GM21515 (cell line): Measurements from ENCODE around the gene DHRSX.
"Not testable (repeated sequence)": the region's sequence is repeated elsewhere in the genome, so short reads cannot be mapped to it uniquely, and the experiment has no call there.

ENCODE experiments used
- ATAC-seq: cut with Tn5 transposase; IDR thresholded peaks from one replicate; pipeline ENCODE4 v1.9.1; 2021; ENCODE audit not compliant: unreplicated experiment

DHRSX gene

GRCh38 chrX:2320580-2321327 is 180.0 kb downstream of the DHRSX start:
- ATAC-seq = no peak

- no peak for ATAC-seq
Measured at GRCh38 chrX:2320089-2320488, 180.7 kb downstream of the DHRSX start.

- ATAC-seq = no peak
Measured at GRCh38 chrX:2318371-2318770, 182.4 kb downstream of the DHRSX start.

GRCh38 chrX:2317527-2318055 is 183.2 kb downstream of the DHRSX start:
- ATAC-seq = no peak

GRCh38 chrX:2316534-2316933 is 184.2 kb downstream of the DHRSX start:
- no peak for ATAC-seq

GRCh38 chrX:2315434-2315833 is 185.3 kb downstream of the DHRSX start:
- no peak for ATAC-seq

- ATAC-seq = no peak
Measured at GRCh38 chrX:2314831-2315365, 185.9 kb downstream of the DHRSX start.

GRCh38 chrX:2313864-2314640 is 186.7 kb downstream of the DHRSX start:
- no peak for ATAC-seq

GRCh38 chrX:2312061-2312591 is 188.7 kb downstream of the DHRSX start:
- ATAC-seq = not testable (repeated sequence)

- ATAC-seq = no peak
Measured at GRCh38 chrX:2311501-2311900, 189.3 kb downstream of the DHRSX start.

- ATAC-seq = no peak
Measured at GRCh38 chrX:2301901-2302300, 198.9 kb downstream of the DHRSX start.

- no peak for ATAC-seq
Measured at GRCh38 chrX:2299871-2300270, 200.9 kb downstream of the DHRSX start.

- ATAC-seq = no peak
Measured at GRCh38 chrX:2286731-2287130, 214.0 kb downstream of the DHRSX start.

- no peak for ATAC-seq
Measured at GRCh38 chrX:2284601-2285000, 216.2 kb downstream of the DHRSX start.

- ATAC-seq = no peak
Measured at GRCh38 chrX:2284133-2284532, 216.6 kb downstream of the DHRSX start.

GRCh38 chrX:2283111-2283859 is 217.5 kb downstream of the DHRSX start:
- ATAC-seq = no peak

- no peak for ATAC-seq
Measured at GRCh38 chrX:2282490-2283090, 218.2 kb downstream of the DHRSX start.

GRCh38 chrX:2272337-2272736 is 228.4 kb downstream of the DHRSX start:
- no peak for ATAC-seq

GRCh38 chrX:2271595-2271994 is 229.2 kb downstream of the DHRSX start:
- not testable (repeated sequence) for ATAC-seq

GRCh38 chrX:2270783-2271182 is 230.0 kb downstream of the DHRSX start:
- not testable (repeated sequence) for ATAC-seq
